ENCODE measurements around the gene VKORC1.

Gene VKORC1

DNA sequence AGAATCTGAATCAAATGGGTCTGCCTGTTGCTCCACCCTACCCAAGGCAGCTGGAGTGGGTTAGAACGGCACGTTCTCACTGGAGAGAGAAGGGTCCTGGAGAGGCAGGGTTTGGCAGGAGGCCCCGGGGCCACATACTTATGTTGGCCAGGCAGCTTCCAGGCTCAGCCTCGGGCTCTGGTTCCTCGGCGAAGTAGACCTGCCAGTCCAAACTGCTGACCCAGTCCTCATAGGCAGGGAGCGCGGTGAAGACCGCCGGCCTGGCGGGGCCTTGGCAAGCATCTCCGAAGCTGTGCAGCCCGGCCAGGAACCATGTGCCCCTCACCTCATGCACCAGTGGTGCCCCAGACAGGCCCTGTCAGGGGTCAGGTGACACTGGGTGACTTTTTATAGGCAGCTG, 10.6 kb downstream of the VKORC1 start:
- TF ChIP-seq CSDC2 (CRISPR knock-in tag; IDR thresholded peaks at IDR 0.05) (no peak), PPARA (CRISPR knock-in tag; IDR thresholded peaks at IDR 0.05; ENCODE audit: borderline replicate concordance) (no peak), TCF4 (CRISPR knock-in tag; IDR thresholded peaks at IDR 0.05; ENCODE audit: borderline replicate concordance) (no peak), ZFP3 (CRISPR knock-in tag; IDR thresholded peaks at IDR 0.05) (no peak), ZNF70 (CRISPR knock-in tag; IDR thresholded peaks at IDR 0.05) (no peak), RARB (CRISPR knock-in tag; IDR thresholded peaks at IDR 0.05) (no peak), ZC3H10 (CRISPR knock-in tag; IDR thresholded peaks at IDR 0.05) (no peak), ZNF8 (CRISPR knock-in tag; IDR thresholded peaks at IDR 0.05) (no peak), GLIS3 (CRISPR knock-in tag; IDR thresholded peaks at IDR 0.05) (no peak), OSR1 (CRISPR knock-in tag; IDR thresholded peaks at IDR 0.05) (no peak), ISL1 (CRISPR knock-in tag; IDR thresholded peaks at IDR 0.05) (no peak), TOX (CRISPR knock-in tag; IDR thresholded peaks at IDR 0.05; ENCODE audit: borderline replicate concordance) (no peak), ARNTL (CRISPR knock-in tag; IDR thresholded peaks at IDR 0.05; ENCODE audit: borderline replicate concordance, low read depth) (no peak), SNAI2 (CRISPR knock-in tag; IDR thresholded peaks at IDR 0.05) (no peak), BACH2 (CRISPR knock-in tag; IDR thresholded peaks at IDR 0.05; ENCODE audit: borderline replicate concordance) (no peak)
- TF ChIP-seq, protein P1, sequence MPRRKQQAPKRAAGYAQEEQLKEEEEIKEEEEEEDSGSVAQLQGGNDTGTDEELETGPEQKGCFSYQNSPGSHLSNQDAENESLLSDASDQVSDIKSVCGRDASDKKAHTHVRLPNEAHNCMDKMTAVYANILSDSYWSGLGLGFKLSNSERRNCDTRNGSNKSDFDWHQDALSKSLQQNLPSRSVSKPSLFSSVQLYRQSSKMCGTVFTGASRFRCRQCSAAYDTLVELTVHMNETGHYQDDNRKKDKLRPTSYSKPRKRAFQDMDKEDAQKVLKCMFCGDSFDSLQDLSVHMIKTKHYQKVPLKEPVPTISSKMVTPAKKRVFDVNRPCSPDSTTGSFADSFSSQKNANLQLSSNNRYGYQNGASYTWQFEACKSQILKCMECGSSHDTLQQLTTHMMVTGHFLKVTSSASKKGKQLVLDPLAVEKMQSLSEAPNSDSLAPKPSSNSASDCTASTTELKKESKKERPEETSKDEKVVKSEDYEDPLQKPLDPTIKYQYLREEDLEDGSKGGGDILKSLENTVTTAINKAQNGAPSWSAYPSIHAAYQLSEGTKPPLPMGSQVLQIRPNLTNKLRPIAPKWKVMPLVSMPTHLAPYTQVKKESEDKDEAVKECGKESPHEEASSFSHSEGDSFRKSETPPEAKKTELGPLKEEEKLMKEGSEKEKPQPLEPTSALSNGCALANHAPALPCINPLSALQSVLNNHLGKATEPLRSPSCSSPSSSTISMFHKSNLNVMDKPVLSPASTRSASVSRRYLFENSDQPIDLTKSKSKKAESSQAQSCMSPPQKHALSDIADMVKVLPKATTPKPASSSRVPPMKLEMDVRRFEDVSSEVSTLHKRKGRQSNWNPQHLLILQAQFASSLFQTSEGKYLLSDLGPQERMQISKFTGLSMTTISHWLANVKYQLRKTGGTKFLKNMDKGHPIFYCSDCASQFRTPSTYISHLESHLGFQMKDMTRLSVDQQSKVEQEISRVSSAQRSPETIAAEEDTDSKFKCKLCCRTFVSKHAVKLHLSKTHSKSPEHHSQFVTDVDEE (CRISPR knock-in tag; IDR thresholded peaks at IDR 0.05), result no peak
- TF ChIP-seq, protein P2, sequence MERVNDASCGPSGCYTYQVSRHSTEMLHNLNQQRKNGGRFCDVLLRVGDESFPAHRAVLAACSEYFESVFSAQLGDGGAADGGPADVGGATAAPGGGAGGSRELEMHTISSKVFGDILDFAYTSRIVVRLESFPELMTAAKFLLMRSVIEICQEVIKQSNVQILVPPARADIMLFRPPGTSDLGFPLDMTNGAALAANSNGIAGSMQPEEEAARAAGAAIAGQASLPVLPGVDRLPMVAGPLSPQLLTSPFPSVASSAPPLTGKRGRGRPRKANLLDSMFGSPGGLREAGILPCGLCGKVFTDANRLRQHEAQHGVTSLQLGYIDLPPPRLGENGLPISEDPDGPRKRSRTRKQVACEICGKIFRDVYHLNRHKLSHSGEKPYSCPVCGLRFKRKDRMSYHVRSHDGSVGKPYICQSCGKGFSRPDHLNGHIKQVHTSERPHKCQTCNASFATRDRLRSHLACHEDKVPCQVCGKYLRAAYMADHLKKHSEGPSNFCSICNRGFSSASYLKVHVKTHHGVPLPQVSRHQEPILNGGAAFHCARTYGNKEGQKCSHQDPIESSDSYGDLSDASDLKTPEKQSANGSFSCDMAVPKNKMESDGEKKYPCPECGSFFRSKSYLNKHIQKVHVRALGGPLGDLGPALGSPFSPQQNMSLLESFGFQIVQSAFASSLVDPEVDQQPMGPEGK (CRISPR knock-in tag; IDR thresholded peaks at IDR 0.05; ENCODE audit: borderline replicate concordance), result no peak
- TF ChIP-seq, protein P3, sequence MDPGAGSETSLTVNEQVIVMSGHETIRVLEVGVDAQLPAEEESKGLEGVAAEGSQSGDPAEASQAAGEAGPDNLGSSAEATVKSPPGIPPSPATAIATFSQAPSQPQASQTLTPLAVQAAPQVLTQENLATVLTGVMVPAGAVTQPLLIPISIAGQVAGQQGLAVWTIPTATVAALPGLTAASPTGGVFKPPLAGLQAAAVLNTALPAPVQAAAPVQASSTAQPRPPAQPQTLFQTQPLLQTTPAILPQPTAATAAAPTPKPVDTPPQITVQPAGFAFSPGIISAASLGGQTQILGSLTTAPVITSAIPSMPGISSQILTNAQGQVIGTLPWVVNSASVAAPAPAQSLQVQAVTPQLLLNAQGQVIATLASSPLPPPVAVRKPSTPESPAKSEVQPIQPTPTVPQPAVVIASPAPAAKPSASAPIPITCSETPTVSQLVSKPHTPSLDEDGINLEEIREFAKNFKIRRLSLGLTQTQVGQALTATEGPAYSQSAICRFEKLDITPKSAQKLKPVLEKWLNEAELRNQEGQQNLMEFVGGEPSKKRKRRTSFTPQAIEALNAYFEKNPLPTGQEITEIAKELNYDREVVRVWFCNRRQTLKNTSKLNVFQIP (CRISPR knock-in tag; IDR thresholded peaks at IDR 0.05; ENCODE audit: borderline replicate concordance, low read depth), result no peak
- no peak for ATAC-seq

DNA sequence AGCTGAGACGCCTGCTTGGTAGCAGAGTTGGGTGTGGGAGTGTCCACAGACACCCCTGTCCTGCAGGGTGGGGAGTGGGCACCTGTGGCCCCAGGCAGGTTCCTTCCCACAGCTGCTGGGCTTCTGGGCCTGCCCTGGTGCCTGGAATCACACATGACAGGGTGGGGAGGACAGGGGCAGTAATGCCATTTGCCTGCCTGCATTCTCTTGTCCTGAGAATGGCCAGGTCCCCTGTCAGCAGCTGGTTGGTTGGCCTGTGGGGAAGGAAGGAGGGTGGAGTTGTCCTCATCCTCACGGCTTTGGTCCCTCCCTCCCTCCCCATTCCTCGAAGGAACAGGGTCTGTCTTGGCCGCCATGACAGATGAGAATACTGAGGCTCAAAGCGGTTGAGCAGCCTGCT, 11.0 kb downstream of the VKORC1 start:
- ATAC-seq, result no peak
- no peak for TF ChIP-seq OSR1 (CRISPR knock-in tag; IDR thresholded peaks at IDR 0.05)

DNA sequence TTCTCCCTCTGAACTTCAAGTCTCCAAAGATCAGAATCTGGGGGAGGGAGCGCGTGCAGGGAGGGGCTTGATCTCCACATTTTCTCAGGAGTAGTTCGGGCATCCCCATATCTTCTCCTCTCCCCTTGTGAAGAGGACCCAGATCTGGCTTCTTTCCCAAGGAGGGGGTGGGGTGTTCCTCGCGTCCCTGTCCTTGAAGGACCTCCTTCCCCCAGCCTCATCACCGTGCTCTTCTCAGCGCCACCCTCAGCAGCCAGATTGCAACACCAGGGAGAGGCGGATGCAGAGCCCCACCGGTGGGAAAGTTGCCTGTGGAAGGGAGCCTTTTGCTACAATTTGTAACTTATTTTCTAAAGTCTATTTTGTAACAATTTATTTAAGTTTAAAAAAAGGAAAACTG, 11.5 kb downstream of the VKORC1 start:
- ATAC-seq, result no peak
- TF ChIP-seq ARNTL (CRISPR knock-in tag; IDR thresholded peaks at IDR 0.05; ENCODE audit: borderline replicate concordance, low read depth), result no peak
- TF ChIP-seq ZFP30 (CRISPR knock-in tag; IDR thresholded peaks at IDR 0.05), result no peak
- TF ChIP-seq, protein P3 (CRISPR knock-in tag; IDR thresholded peaks at IDR 0.05; ENCODE audit: borderline replicate concordance, low read depth), result no peak
- TF ChIP-seq RARB (CRISPR knock-in tag; IDR thresholded peaks at IDR 0.05), result no peak
- TF ChIP-seq, protein P2 (CRISPR knock-in tag; IDR thresholded peaks at IDR 0.05; ENCODE audit: borderline replicate concordance), result no peak
- no peak for TF ChIP-seq SNAI2 (CRISPR knock-in tag; IDR thresholded peaks at IDR 0.05)
- no peak for TF ChIP-seq PPARA (CRISPR knock-in tag; IDR thresholded peaks at IDR 0.05; ENCODE audit: borderline replicate concordance)
- TF ChIP-seq OSR1 (CRISPR knock-in tag; IDR thresholded peaks at IDR 0.05), result no peak
- TF ChIP-seq ZC3H10 (CRISPR knock-in tag; IDR thresholded peaks at IDR 0.05), result no peak
- no peak for TF ChIP-seq ZFP3 (CRISPR knock-in tag; IDR thresholded peaks at IDR 0.05)
- TF ChIP-seq, protein P4, sequence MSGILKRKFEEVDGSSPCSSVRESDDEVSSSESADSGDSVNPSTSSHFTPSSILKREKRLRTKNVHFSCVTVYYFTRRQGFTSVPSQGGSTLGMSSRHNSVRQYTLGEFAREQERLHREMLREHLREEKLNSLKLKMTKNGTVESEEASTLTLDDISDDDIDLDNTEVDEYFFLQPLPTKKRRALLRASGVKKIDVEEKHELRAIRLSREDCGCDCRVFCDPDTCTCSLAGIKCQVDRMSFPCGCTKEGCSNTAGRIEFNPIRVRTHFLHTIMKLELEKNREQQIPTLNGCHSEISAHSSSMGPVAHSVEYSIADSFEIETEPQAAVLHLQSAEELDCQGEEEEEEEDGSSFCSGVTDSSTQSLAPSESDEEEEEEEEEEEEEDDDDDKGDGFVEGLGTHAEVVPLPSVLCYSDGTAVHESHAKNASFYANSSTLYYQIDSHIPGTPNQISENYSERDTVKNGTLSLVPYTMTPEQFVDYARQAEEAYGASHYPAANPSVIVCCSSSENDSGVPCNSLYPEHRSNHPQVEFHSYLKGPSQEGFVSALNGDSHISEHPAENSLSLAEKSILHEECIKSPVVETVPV (CRISPR knock-in tag; IDR thresholded peaks at IDR 0.05), result no peak
- no peak for TF ChIP-seq ZNF565 (CRISPR knock-in tag; conservative IDR thresholded peaks at IDR 0.05; ENCODE audit: low read depth)
- TF ChIP-seq, protein P1 (CRISPR knock-in tag; IDR thresholded peaks at IDR 0.05), result no peak

Measured in SK-N-SH treated with all-trans-retinoic acid at 6 μM for 48 hours (cell line).